Left lobe of liver (tissue), 2 donors: Measurements from ENCODE around the gene KRTAP5-1. TPM values are rescaled to one million over a fixed set of nuclear protein-coding genes. Genes with fewer than 3 reads are reported as not detected.
"Not testable (repeated sequence)": the region's sequence is repeated elsewhere in the genome, so short reads cannot be mapped to it uniquely, and the experiment has no call there.

ENCODE experiments used
- ATAC-seq: fragments of 200-7000 bp; cut with Tn5 transposase; one replicate; pipeline ENCODE4 v1.9.1; 2020; ENCODE audit warnings: mild to moderate bottlenecking, moderate library complexity
- DNase-seq: peaks from one replicate; pipeline ENCODE4 v3.0.0-alpha.2; 2020; ENCODE audit warnings: low spot score
- total RNA-seq: library from RNA; stranded (reverse); gene quantifications from one replicate; pipeline ENCODE4 v1.2.1, GENCODE V29; 2021
- donor health status: DM: no; HTN: no; CAD: no; lungs with moderate emphysema.
- donor health status: DM: no; HTN: yes; CAD: no.

KRTAP5-1 gene
- total RNA-seq, 1 donor from 2014 or later = not detected

GRCh38 chr11:1603629-1604028 lies 18.5 kb upstream of the KRTAP5-1 start:
- no peak for DNase-seq
- no peak for ATAC-seq

- ATAC-seq = not testable (repeated sequence)
Observed at GRCh38 chr11:1601663-1602062, 16.6 kb upstream of the KRTAP5-1 start.

GRCh38 chr11:1600626-1601025 lies 15.5 kb upstream of the KRTAP5-1 start:
- no peak for ATAC-seq
- DNase-seq = no peak

More at GRCh38 chr11:1601663-1602062, 16.6 kb upstream of the KRTAP5-1 start:
- not testable (repeated sequence) for DNase-seq

GRCh38 chr11:1598816-1599215 lies 13.7 kb upstream of the KRTAP5-1 start:
- no peak for ATAC-seq
- no peak for DNase-seq

- ATAC-seq, DNase-seq: not testable (repeated sequence)
Observed at GRCh38 chr11:1598406-1598805, 13.3 kb upstream of the KRTAP5-1 start.

GRCh38 chr11:1597994-1598380 lies 12.9 kb upstream of the KRTAP5-1 start, which contains the start of gene KRTAP5-2:
Gene KRTAP5-2, minus strand, starts transcription at chr11:1598294. Its CDS starts 44 bp downstream, at chr11:1598250.
- ATAC-seq = no peak
- no peak for DNase-seq

- ATAC-seq (no peak), DNase-seq (no peak)
Observed at GRCh38 chr11:1597331-1597993, 12.4 kb upstream of the KRTAP5-1 start.

- not testable (repeated sequence) for DNase-seq, ATAC-seq
Observed at GRCh38 chr11:1596576-1597121, 11.6 kb upstream of the KRTAP5-1 start.

GRCh38 chr11:1595994-1596575 lies 11.0 kb upstream of the KRTAP5-1 start:
- DNase-seq = not testable (repeated sequence)
- ATAC-seq = peak; percentile 9

- no peak for ATAC-seq
- no peak for DNase-seq
Observed at GRCh38 chr11:1592628-1593027, 7.5 kb upstream of the KRTAP5-1 start.

GRCh38 chr11:1589996-1590395 lies 4.9 kb upstream of the KRTAP5-1 start:
- DNase-seq (no peak), ATAC-seq (no peak)

GRCh38 chr11:1589191-1589963 lies 4.3 kb upstream of the KRTAP5-1 start:
- not testable (repeated sequence) for DNase-seq
- peak; percentile 21 for ATAC-seq

GRCh38 chr11:1586699-1587098 lies 1.6 kb upstream of the KRTAP5-1 start:
- no peak for DNase-seq
- ATAC-seq = no peak

GRCh38 chr11:1582909-1583308 lies 2.2 kb downstream of the KRTAP5-1 start:
- not testable (repeated sequence) for DNase-seq, ATAC-seq

GRCh38 chr11:1581976-1582375 lies 3.1 kb downstream of the KRTAP5-1 start:
- ATAC-seq = no peak
- no peak for DNase-seq

GRCh38 chr11:1576825-1577224 lies 8.3 kb downstream of the KRTAP5-1 start:
- ATAC-seq (no peak), DNase-seq (no peak)

- not testable (repeated sequence) for DNase-seq, ATAC-seq
Observed at GRCh38 chr11:1575756-1576155, 9.3 kb downstream of the KRTAP5-1 start.

GRCh38 chr11:1574933-1575242 lies 10.2 kb downstream of the KRTAP5-1 start:
- ATAC-seq (no peak), DNase-seq (no peak)

GRCh38 chr11:1574238-1574932 lies 10.7 kb downstream of the KRTAP5-1 start:
- DNase-seq (no peak), ATAC-seq (peak; percentile 82)

GRCh38 chr11:1573903-1574237 lies 11.2 kb downstream of the KRTAP5-1 start:
- DNase-seq (peak; percentile 79), ATAC-seq (peak; percentile 84)
